GM13976 (cell line): ENCODE data around the gene ATP1A1.

Experiments
- DNase-seq: peaks from one replicate; pipeline ENCODE4 v3.0.0; 2012; ENCODE audit warnings: low spot score
- CTCF ChIP-seq: IDR thresholded peaks from 2 replicates; pipeline ENCODE4 v1.5.1; 2012; ENCODE audit warnings: borderline replicate concordance, mild to moderate bottlenecking; ENCODE audit not compliant: insufficient read depth; ENCODE audit errors: extremely low read depth, missing control alignments, control extremely low read depth
- in situ Hi-C: fragments of 300-500 bp; cut with MboI; formaldehyde crosslinking; loops from one replicate; pipeline ENCODE4 v1.12.0; 2022; ENCODE audit warnings: low sequenced_read_pairs, mixed read lengths, inconsistent platforms; ENCODE audit not compliant: unreplicated experiment

ATP1A1 gene

GRCh38 chr1:116373431-116374352, 648 bp downstream of the ATP1A1 start:
- in situ Hi-C loops: no loop called here
- peak; percentile 52 for DNase-seq
- TF ChIP-seq CTCF: no peak

- TF ChIP-seq CTCF: no peak
- DNase-seq: no peak
- in situ Hi-C loops: no loop called here
These were observed 1.5 kb downstream of the ATP1A1 start for GRCh38 chr1:116374353-116375147.

DNA sequence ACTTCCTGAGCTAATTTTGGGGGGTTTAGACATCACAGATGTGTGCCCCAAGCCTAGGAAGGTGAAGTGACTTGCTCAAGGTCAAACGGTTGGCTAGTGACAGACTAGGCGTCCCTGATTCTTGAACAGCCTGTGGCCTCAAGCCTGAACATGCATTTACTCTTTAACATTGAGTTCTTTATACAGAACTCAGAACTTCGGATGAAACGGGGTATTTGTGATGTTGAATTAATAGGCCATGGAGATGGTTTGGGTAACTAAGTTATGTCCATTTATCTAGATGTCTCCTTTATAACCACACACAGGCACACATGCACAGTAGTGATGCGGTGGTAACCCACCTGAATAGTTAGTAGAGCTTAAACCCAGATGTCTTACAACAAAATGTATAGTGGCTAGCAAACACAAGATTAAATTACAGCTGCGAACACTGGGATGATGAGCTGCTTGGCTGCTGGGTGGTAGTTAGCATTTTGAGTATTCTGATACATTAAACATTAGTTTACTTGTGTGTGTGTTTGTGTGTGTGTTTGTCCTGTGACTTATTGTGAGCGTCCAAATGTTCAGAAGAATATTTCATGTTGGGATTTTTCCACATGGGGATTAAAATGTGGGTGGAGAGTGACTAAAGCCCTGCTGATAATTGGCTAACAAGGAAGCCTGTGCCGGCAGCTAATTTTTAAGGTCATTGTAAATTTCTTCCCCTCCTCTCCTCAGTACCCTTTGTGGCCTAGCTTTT, 2.3 kb downstream of the ATP1A1 start:
- in situ Hi-C loops: no loop called here
- TF ChIP-seq CTCF: no peak
- DNase-seq: no peak

DNA sequence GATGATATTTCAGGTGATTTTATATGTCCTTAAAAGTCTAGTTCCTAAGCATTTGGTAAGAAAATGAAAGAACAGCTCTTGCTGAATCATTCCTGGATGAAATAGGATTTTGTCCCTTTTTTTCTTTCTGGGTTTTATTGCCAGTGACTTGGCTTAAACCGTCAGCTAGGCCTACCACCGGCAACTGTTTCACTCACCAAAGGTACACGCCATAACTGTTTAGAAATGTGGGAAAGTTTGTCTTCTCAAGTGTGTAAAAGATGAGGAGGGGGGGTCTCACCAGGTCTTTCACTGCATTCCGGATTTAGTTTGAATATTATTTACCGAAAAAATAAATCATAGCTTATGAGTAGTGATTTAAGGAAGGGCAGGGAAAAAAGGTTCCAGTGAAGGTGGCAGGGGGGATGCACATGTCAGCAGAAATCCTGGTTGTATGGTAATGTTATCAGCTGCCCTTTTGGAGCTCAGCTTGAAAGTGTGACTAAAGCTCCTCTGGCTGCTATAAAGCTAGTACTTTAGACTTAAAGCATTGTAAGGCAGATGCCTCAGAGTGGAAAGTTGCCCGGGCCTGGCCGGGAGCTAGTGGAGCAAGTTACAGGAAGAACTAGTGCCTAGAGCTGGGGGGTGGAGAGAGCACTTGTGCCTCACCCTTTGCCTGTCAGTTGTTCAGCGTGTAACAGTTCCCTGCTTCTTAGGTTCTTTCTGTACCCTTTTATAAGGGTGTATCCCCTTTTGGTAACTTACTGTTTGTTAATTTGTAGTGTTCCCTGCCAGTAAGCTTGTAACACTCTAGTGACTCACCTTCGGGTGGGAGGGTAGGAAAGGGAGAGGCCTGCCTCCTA, 3.1 kb downstream of the ATP1A1 start:
- no peak for TF ChIP-seq CTCF
- in situ Hi-C loops: no loop called here
- DNase-seq: no peak

DNA sequence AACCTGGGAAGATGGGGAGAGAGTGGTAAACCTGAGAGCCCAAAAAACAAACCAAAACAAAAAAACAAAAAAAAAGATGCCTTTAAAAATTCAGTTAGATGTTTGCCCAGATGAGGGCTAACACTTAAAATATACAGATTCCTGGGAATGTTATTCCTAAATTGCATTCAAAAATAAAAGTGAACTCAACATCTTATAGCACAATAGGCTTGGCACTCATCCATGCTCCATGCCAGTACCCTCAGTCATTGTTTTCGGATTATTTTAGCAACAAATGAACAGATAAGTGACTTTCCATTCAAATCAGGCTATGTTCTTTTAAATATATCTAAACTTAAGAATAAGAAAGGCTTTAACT, 3.7 kb downstream of the ATP1A1 start:
- in situ Hi-C loops: no loop called here
- no peak for DNase-seq
- TF ChIP-seq CTCF: no peak
